Astrocyte (in vitro differentiated cells and primary cell): ENCODE data around the gene ITPRID2.

ENCODE experiments used
- EZH2 ChIP-seq: IDR thresholded peaks from 2 replicates; pipeline ENCODE4 v1.6.1; 2012; ENCODE audit warnings: mild to moderate bottlenecking, low read length, inconsistent platforms; ENCODE audit not compliant: insufficient read depth
- TF ChIP-seq, protein P1 (sequence below): IDR thresholded peaks from 2 replicates; pipeline ENCODE4 v1.5.1; 2011; ENCODE audit warnings: low read depth, mild to moderate bottlenecking, inconsistent platforms, low read length, moderate library complexity; ENCODE audit not compliant: insufficient read depth

DNA sequence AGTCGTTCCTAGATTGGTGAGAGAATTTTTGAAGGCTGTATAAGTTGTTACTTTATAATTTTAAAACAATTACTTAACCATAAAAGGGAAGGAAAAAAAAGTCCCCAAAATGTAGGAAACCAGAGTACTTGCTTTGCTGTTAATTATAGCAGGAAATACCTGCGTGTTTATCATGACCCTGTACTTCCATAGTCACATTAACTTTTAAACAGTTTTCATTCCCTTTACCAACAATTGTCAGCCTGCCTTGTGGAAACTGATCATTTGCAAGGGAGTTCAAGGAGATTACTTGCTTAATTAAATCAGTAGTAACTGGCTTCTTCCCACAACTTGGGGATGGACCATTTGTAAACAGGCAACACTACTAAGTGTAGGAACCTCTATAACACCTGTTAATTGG lies 6.4 kb upstream of the ITPRID2 start:
- TF ChIP-seq EZH2, result no peak
- TF ChIP-seq, protein P1, sequence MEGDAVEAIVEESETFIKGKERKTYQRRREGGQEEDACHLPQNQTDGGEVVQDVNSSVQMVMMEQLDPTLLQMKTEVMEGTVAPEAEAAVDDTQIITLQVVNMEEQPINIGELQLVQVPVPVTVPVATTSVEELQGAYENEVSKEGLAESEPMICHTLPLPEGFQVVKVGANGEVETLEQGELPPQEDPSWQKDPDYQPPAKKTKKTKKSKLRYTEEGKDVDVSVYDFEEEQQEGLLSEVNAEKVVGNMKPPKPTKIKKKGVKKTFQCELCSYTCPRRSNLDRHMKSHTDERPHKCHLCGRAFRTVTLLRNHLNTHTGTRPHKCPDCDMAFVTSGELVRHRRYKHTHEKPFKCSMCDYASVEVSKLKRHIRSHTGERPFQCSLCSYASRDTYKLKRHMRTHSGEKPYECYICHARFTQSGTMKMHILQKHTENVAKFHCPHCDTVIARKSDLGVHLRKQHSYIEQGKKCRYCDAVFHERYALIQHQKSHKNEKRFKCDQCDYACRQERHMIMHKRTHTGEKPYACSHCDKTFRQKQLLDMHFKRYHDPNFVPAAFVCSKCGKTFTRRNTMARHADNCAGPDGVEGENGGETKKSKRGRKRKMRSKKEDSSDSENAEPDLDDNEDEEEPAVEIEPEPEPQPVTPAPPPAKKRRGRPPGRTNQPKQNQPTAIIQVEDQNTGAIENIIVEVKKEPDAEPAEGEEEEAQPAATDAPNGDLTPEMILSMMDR, result no peak
